ENCODE results near the gene UTP14C.
"Not testable (repeated sequence)": the region's sequence is repeated elsewhere in the genome, so short reads cannot be mapped to it uniquely, and the experiment has no call there.

UTP14C gene

DNA sequence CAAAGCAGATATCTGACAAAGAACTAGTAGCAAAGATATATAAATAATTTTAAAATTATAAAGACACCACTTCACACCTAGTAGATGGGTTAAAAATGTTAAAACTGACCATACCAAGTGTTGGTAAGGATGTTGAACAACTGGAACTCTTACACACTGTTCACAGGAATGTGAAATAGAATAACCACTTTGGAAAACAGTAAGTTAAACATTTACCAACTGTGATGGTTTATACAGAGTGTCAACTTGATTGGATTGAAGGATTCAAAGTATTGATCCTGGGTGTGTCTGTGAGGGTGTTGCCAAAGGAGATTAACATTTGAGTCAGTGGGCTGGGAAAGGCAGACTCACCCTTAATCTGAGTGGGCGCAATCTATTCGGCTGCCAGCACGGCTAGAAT is 19.2 kb downstream of the UTP14C start:
- DNase-seq (ENCODE audit: low read depth in 2 of 2) = no peak

DNA sequence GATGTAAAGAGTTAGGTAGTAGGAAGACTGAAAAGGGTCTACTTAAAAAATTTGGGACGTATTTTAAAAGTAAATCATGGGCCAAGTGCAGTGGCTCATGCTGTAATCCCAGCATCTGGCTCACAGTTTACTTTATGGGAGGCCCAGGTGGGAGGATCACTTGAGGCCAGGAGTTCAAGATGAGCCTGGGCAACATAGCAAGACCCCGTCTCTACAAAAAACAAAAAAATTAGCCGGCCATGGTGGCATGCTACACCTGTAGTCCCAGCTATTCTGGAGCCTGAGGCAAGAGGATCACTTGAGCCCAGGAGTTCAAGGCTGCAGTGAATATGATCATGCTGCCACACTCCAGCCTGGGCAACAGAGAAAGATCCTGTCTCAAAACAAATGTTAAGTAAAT is 23.0 kb downstream of the UTP14C start:
- DNase-seq (ENCODE audit: low read depth in 2 of 2) = no peak

DNA sequence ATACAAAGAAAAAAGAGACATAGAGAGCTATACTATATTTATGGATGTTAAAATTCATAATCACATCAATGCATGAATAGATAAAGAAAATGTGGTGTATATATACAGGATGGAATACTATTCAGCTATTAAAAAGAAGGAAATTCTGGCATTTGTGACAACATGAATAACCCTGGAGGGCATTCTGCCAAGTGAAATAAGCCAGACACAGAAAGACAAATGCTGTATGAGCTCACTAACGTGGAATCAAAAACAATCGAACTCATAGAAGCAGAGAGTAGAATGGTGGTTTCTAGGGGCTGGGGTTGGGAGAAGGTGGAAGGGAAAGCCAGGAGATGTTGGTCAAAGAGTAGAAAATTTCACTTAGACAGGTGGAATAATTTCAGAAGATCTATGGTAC is 24.0 kb downstream of the UTP14C start:
- DNase-seq (ENCODE audit: low read depth in 2 of 2) = no peak

DNA sequence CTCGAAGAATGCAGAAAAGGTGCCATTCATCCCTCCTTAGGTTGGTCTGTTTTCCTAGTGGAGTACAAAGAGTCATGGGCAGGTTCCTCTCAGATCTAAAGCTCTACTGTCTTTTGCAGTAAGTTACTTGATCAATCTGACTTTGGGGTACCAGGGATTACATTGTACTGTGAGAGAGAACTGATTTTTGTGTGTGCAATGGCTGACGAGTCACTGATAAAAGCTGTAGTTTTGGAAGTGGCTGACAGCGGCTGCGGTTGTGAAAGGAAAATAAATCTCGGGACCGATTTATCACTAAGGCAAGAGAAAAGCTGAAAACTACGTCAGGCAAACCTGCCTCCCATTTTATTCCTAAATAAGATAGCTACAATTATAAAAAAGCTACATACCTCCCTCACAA is 26.9 kb downstream of the UTP14C start:
- DNase-seq (ENCODE audit: low read depth in 2 of 2) = no peak

DNA sequence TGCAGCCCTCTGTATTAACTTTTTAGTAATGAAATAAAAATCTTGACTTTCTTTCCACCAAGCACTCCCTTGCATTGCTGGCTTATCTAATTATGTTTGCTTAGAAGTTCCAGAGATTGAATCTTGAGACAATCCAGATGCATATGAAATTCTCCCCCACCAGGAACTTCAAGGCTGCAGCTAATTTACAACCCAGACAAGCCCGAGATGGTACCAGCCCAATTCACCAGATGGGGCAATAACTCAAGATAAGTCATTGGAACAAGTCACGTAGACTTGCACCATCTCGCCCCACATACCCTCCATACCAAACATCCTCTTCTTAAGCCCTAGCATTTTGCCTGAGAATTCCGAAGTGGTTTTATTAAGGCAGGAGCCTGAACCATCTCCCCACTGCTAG is 29.0 kb downstream of the UTP14C start:
- DNase-seq (ENCODE audit: low read depth in 2 of 2) = no peak

DNA sequence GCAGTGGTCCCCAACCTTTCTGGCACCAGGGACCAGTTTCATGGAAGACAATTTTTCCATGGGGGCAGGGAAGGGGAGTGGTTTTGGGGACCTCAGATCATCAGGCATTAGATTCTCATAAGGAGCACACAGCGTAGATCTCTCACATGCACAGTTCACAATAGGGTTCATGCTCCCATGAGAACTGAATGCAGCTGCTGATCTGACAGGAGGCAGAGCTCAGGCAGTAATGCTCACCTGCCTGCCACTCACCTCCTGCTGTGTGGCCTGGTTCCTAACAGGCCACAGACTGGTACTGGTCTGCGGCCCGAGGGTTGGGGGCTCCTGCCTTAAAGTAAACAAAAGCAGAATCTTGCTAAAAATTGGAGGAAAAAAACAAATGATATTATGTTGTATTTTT is 36.6 kb downstream of the UTP14C start:
- DNase-seq (ENCODE audit: low read depth in 2 of 2) = not testable (repeated sequence)

DNA sequence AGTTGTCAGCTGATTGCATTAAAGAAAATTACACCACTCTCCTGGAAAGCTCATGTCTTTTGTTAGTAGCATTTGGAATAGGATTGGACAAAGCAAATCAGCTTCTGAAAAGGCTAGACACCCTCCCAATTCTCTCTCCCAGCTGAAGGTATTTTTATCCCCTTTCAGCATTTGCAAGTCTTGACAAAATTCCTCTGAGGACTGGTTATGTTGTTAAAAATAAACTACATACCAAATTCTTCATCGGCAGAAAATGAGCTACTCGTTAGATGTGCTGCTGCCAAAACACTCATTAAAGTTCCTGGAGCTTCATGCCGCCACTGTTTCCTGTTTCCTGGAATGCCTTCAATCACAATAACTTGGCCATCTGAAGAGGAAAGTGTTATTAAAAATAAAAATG is 37.1 kb downstream of the UTP14C start:
- DNase-seq (ENCODE audit: low read depth in 2 of 2) = no peak

DNA sequence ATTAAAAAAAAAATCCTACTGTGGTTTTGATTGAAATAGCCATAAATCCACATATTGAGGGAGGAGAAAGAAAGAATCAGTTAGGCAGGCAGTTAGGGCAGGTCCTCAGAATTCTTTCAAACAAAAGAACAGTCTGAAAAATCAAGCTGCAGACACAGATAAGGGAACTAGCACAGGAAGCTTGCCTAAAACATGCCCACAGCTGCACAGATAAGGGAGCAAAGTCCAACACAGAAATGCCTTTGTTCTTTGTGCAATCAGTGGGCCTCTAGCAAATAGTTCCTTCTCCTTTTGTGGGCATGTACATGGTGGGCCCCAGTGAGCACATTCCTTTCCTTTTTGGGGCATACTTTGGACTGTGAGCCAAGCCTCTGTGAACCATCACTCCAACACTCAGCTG is 42.7 kb downstream of the UTP14C start:
- DNase-seq (ENCODE audit: low read depth in 2 of 2) = no peak

DNA sequence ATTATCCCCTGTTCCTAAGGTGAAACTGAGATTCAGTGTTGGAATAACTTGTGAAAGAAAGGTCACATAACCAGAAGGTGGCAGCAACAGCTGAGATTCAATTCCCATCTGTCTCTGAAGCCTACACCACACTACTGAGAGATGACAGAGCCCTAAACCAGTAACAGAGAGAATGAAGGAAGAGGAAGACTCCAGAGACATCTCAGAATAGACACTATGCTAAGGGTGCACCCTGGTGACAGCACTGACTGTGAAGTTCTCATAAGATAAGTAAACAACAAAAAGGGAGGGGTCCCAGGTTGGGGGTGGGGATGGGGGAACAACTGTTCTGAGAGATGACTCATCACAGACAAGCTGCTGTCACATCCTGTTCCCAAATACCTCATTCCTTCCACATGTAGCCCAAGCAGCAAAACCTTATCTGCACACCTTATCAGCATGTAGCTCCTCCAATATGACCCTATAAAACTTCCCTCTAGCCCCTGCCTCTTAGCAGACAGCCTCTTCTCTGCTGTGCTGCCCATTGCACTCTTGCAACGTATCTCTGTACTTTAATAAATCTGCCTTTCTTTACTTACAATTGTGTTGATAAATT is 46.5 kb downstream of the UTP14C start:
- no peak for DNase-seq (ENCODE audit: low read depth in 2 of 2)
